ENCODE results near the gene SLC9A2.

- TF ChIP-seq CTCF (conservative IDR thresholded peaks at IDR 0.05; ENCODE audit: low read depth, low read length) (no peak), EZH2phosphoT487 (IDR thresholded peaks at IDR 0.05; ENCODE audit: borderline replicate concordance, low read length) (no peak), EZH2 (IDR thresholded peaks at IDR 0.05; ENCODE audit: low read length, unreplicated experiment) (no peak)
These were observed 41.0 kb upstream of the SLC9A2 start for GRCh38 chr2:102578376-102578775.

Measured in PC-3 (cell line).